GM12864 (cell line): ENCODE measurements around the gene P2RX1.
A peak's percentile ranks its signal among the peaks of the same experiment; 100 is the strongest.

Experiments
- DNase-seq: peaks from one replicate; pipeline ENCODE4 v3.0.0-alpha.2; 2011; ENCODE audit warnings: low read depth
- H3K4me3 ChIP-seq: 2 replicates; pipeline ENCODE4 v1.5.1; 2011; ENCODE audit warnings: mild to moderate bottlenecking, low read depth, low read length, control low read depth
- CTCF ChIP-seq: IDR thresholded peaks from 2 replicates; pipeline ENCODE4 v1.5.1; 2011; ENCODE audit warnings: low read depth, mild to moderate bottlenecking, moderate library complexity, low read length, control low read depth, inconsistent platforms; ENCODE audit errors: missing control alignments

The P2RX1 gene

GRCh38 chr17:3896108-3896967 lies 19.9 kb downstream of the P2RX1 start:
- no peak for TF ChIP-seq CTCF
- no peak overlapping the region for H3K4me3 ChIP-seq
- no peak for DNase-seq

GRCh38 chr17:3895354-3895753 lies 20.9 kb downstream of the P2RX1 start:
- H3K4me3 ChIP-seq, result no peak overlapping the region
- no peak for TF ChIP-seq CTCF
- no peak for DNase-seq

GRCh38 chr17:3894911-3895343 lies 21.3 kb downstream of the P2RX1 start:
- TF ChIP-seq CTCF, result no peak
- no peak for DNase-seq
- no peak overlapping the region for H3K4me3 ChIP-seq

- H3K4me3 ChIP-seq, result no peak overlapping the region
- no peak for TF ChIP-seq CTCF
- DNase-seq, result no peak
Measured at GRCh38 chr17:3894188-3894587, 22.1 kb downstream of the P2RX1 start.

GRCh38 chr17:3893720-3894116 lies 22.5 kb downstream of the P2RX1 start:
- no peak for TF ChIP-seq CTCF
- peak overlapping the region; percentile 68 for H3K4me3 ChIP-seq
- no peak for DNase-seq

- DNase-seq, result peak; percentile 41
- peak within 1 kb of the TSS; percentile 68 for H3K4me3 ChIP-seq
- TF ChIP-seq CTCF, result no peak
Measured at GRCh38 chr17:3893003-3893719, 23.1 kb downstream of the P2RX1 start, which contains the start of gene CAMKK1. Gene CAMKK1, minus strand, starts transcription at chr17:3893053. Its CDS starts 7,366 bp downstream, at chr17:3885687.
